K562 (cell line): ENCODE measurements around the gene SCUBE2. TPM values are rescaled to one million over a fixed set of nuclear protein-coding genes. Genes with fewer than 3 reads are reported as not detected.

Experiments used
- ATAC-seq: fragments of 200-7000 bp; cut with Tn5 transposase; 3 replicates; pipeline ENCODE4 v1.9.1; 2020; ENCODE audit warnings: moderate library complexity
- BruUV-seq: library from RNA; stranded (reverse); fragments of 400-500 nt; replicated peaks from 2 replicates; lab custom pipeline; 2021; lab: Mats Ljungman, UMichigan
- CTCF ChIA-PET: fragments of 300-600 bp; formaldehyde crosslinking; extraction: SDS; loops from one replicate; lab custom pipeline; 2021; ENCODE audit warnings: low intra/inter-chr PET ratio; lab: Yijun Ruan, JAX
- POLR2A ChIA-PET: fragments of 300-600, 350-650 bp; sonication (Branson Sonifier 250); formaldehyde crosslinking; extraction: SDS; loops from one replicate; lab custom pipeline; 2021; ENCODE audit warnings: antibody characterized with exemption, inconsistent platforms; lab: Yijun Ruan, JAX
- DNase-seq, 4 experiments: peaks; one replicate each; pipeline versions ENCODE4 v3.0.0 to v3.0.0-alpha.2; 2011 to 2018; ENCODE audit warnings: low spot score in 3 of 4, mixed read lengths in 3 of 4; ENCODE audit errors: extremely low read depth in 1 of 4
- FAIRE-seq: peaks from 2 replicates; lab custom pipeline; 2011; peaks lifted over from hg19 to GRCh38; lab: Jason Lieb, UNC
- H2AFZ ChIP-seq: 2 replicates; pipeline ENCODE4 v1.6.0; 2011; ENCODE audit warnings: low read depth, low read length, control low read depth, inconsistent platforms
- H3K27ac ChIP-seq: fragments of 200-600 bp; 3 replicates; pipeline ENCODE4 v1.8.0; 2011; ENCODE audit warnings: low read depth, mild to moderate bottlenecking, control low read depth, inconsistent platforms, low read length, moderate library complexity, mixed read lengths; ENCODE audit errors: extremely low read depth
- H3K27me3 ChIP-seq, 2 experiments: fragments of 300-600 bp in 1 of 2; 2 replicates in 1 of 2; 3 replicates in 1 of 2; pipeline versions ENCODE4 v1.6.0 to v1.8.0; 2011; ENCODE audit warnings: inconsistent platforms in 2 of 2, low read length in 2 of 2, mild to moderate bottlenecking in 1 of 2, mixed read lengths in 1 of 2, moderate library complexity in 1 of 2; ENCODE audit not compliant: control insufficient read depth in 2 of 2, insufficient read depth in 2 of 2
- H3K36me3 ChIP-seq: fragments of 300-600 bp; 3 replicates; pipeline ENCODE4 v1.8.0; 2011; ENCODE audit warnings: mild to moderate bottlenecking, low read length, inconsistent platforms; ENCODE audit not compliant: control insufficient read depth, insufficient read depth
- H3K4me1 ChIP-seq, 2 experiments: fragments of 200-600 bp in 1 of 2; replicated peaks in 1 of 2; 2 replicates in 1 of 2; 3 replicates in 1 of 2; pipeline versions ENCODE4 v1.5.1 to v1.8.0; 2011; ENCODE audit warnings: inconsistent platforms in 2 of 2, low read length in 2 of 2, mild to moderate bottlenecking in 1 of 2, mixed read lengths in 1 of 2, moderate library complexity in 1 of 2; ENCODE audit not compliant: control insufficient read depth in 2 of 2, insufficient read depth in 2 of 2
- H3K4me2 ChIP-seq: 2 replicates; pipeline ENCODE4 v1.6.1; 2011; ENCODE audit warnings: low read length, control low read depth, inconsistent platforms, mixed read lengths; ENCODE audit not compliant: insufficient read depth
- H3K4me3 ChIP-seq: fragments of 200-600 bp; sonication (generic), shearing (Covaris generic); 2 replicates; pipeline ENCODE4 v1.5.1; 2016; ENCODE audit warnings: control low read depth, inconsistent platforms
- H3K79me2 ChIP-seq: fragments of 200-600 bp; 3 replicates; pipeline ENCODE4 v1.8.0; 2011; ENCODE audit warnings: low read length, inconsistent platforms; ENCODE audit not compliant: control insufficient read depth, insufficient read depth
- H3K9ac ChIP-seq, 2 experiments: 2 replicates each; pipeline versions ENCODE4 v1.6.0 to v1.6.1; 2011; ENCODE audit warnings: low read depth in 2 of 2, low read length in 2 of 2, control low read depth in 1 of 2, inconsistent platforms in 1 of 2, mild to moderate bottlenecking in 1 of 2, mixed read lengths in 1 of 2; ENCODE audit not compliant: insufficient read depth in 1 of 2
- H3K9me1 ChIP-seq: one replicate; pipeline ENCODE4 v1.6.0; 2011; ENCODE audit warnings: inconsistent platforms, mild to moderate bottlenecking, low read length, moderate library complexity; ENCODE audit not compliant: control insufficient read depth, insufficient read depth
- H3K9me3 ChIP-seq: replicated peaks from 2 replicates; pipeline ENCODE4 v1.5.1; 2011; ENCODE audit warnings: low read depth, low read length, inconsistent platforms; ENCODE audit not compliant: control insufficient read depth, insufficient read depth
- H4K20me1 ChIP-seq: replicated peaks from 2 replicates; pipeline ENCODE4 v1.6.1; 2011; ENCODE audit warnings: low read length, inconsistent platforms, mixed read lengths; ENCODE audit not compliant: control insufficient read depth, insufficient read depth
- E2F5 ChIP-seq: sonication (generic); formaldehyde crosslinking; IDR thresholded peaks from 2 replicates; pipeline ENCODE4 v1.8.0; 2022; ENCODE audit warnings: mild to moderate bottlenecking, missing genetic modification reagents
- GTF2F1 ChIP-seq: IDR thresholded peaks from 2 replicates; pipeline ENCODE4 v1.6.1; 2011; ENCODE audit warnings: low read depth, low read length, improper control_type of control experiment
- HEY1 ChIP-seq: fragments of 250-450 bp; sonication (Bioruptor Pico); IDR thresholded peaks from 2 replicates; pipeline ENCODE4 v1.5.0; 2020; ENCODE audit warnings: mild to moderate bottlenecking, moderate library complexity, borderline replicate concordance
- KLF1 ChIP-seq: fragments of 450-650 bp; IDR thresholded peaks from 2 replicates; pipeline ENCODE4 v1.6.1; 2016; ENCODE audit warnings: missing genetic modification characterization, missing compliant biosample characterization
- MYBL2 ChIP-seq, 2 experiments: fragments of 450-650 bp in 1 of 2; sonication (generic) in 1 of 2; formaldehyde crosslinking in 1 of 2; IDR thresholded peaks; 2 replicates each; pipeline versions ENCODE4 v1.6.1 to v1.8.1; 2017 to 2022; ENCODE audit warnings: borderline replicate concordance in 1 of 2, inconsistent platforms in 1 of 2, low read depth in 1 of 2, mild to moderate bottlenecking in 1 of 2, missing genetic modification reagents in 1 of 2, moderate library complexity in 1 of 2
- SRSF1 ChIP-seq: fragments of 200-400 bp; formaldehyde crosslinking; IDR thresholded peaks from 2 replicates; pipeline ENCODE4 v1.6.1; 2017; ENCODE audit warnings: mild to moderate bottlenecking, low read depth, low read length, moderate library complexity
- TBP ChIP-seq: optimal IDR thresholded peaks from 2 replicates; pipeline ENCODE3; 2011; ENCODE audit warnings: low read depth, low read length, improper control_type of control experiment
- WHSC1 ChIP-seq: IDR thresholded peaks from one replicate; pipeline ENCODE4 v1.6.1; 2012; ENCODE audit warnings: low read length, control low read depth, inconsistent platforms
- ZNF280A ChIP-seq: fragments of 450-650 bp; IDR thresholded peaks from 2 replicates; pipeline ENCODE4 v1.6.1; 2018; ENCODE audit warnings: mild to moderate bottlenecking, low read depth; ENCODE audit not compliant: partially characterized antibody
- WGBS: fragments of 100-300 bp; shearing (Covaris generic); methylation state at CpG from one replicate; pipeline ENCODE4 v1.1.6; 2016; ENCODE audit warnings: low coverage, mixed read lengths; ENCODE audit not compliant: insufficient coverage; ENCODE audit errors: missing lambda C conversion rate; 5-methylcytosine and 5-hydroxymethylcytosine counted together
- in situ Hi-C: fragments of 300-500 bp; cut with MboI; formaldehyde crosslinking; loops from 4 replicates; pipeline ENCODE4 v1.15.0; 2018; ENCODE audit warnings: inconsistent platforms, mixed read lengths
- intact Hi-C: fragments of 100-400 bp; cut with micrococcal nuclease; formaldehyde crosslinking; loops from 2 replicates; pipeline ENCODE4 v1.14.2; 2022
- polyA plus RNA-seq, 8 experiments: library from polyadenylated mRNA; depleted of rRNA in 4 of 8; stranded (reverse) in 5 of 8; unstranded in 3 of 8; fragments of >200 nt; fragmentation: Nextera tagmentation in 2 of 8; fragmentation: Illumina TruSeq in 1 of 8; extraction: Ambion mirVana in 2 of 8; extraction: Trizol in 1 of 8; gene quantifications; 2 replicates each; pipeline versions ENCODE4 v1.2.1 to v1.2.3, GENCODE V29; 2011 to 2014; ENCODE audit warnings: inconsistent platforms in 1 of 8, missing spikeins in 1 of 8
- total RNA-seq, 7 experiments: library from RNA; depleted of rRNA in 6 of 7; stranded (reverse); fragments of >200 nt in 6 of 7; fragmentation: Illumina TruSeq in 2 of 7; extraction: Trizol in 2 of 7; gene quantifications; 2 replicates each; pipeline versions ENCODE4 v1.2.1 to v1.2.3, GENCODE V29; 2011 to 2021; ENCODE audit warnings: low replicate concordance in 1 of 7
- TF ChIP-seq, protein P1 (sequence below): fragments of 150-350 bp; conservative IDR thresholded peaks from 2 replicates; pipeline ENCODE4 v1.6.1; 2014; ENCODE audit warnings: low read length
- TF ChIP-seq, protein P2 (sequence below): fragments of 250-450 bp; sonication (Bioruptor Pico); IDR thresholded peaks from 2 replicates; pipeline ENCODE4 v1.4.0; 2020; ENCODE audit warnings: mild to moderate bottlenecking, moderate library complexity

Gene SCUBE2
- total and polyA plus RNA-seq, 9 of the 15 experiments (the other 6 are each of a cell fraction or from before 2014, with no cell fraction given) = 0.06 to 0.40 (median 0.07) TPM; not detected in 6

DNA sequence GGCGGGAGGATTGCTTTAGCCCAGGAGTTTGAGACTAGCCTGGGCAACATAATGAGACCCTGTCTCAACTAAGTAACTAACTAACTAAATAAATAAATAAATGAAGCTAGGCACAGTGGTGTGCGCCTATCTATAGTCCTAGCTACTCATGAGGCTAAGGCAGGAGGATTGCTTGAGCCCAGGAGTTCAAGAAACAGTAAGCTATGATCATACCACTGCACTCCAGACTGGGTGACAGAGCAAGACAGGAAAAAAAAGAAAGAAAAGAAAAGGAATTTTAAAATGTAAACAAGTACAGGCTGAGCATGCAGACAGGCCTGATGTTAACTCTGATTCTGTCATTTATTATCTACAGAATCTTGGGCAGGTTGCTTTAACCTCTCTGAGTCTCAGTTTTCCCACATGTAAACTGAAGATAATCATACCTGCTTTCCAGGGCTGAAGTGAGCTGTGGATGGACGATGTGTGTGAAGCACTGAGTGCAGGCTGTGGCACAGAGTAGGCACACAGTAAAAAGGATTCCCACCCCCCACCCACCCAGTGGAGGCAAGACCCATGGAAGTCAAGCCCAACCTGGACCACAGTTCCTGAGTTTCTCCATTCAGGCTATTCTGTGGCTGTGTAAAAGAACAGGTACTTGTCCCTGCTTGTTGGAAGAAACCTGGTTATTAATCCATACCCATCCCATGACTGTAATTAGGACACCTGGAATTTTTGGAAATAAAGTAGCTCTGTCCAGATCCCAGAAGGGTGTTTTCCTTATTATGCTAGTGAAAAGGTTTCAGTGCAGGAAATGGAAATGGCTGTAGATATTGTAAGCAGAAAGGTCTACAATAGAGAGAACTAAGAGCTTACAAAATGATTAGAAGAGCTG is 18.7 kb upstream of the SCUBE2 start:
- intact Hi-C loops = no loop called here
- ChIA-PET CTCF (no interaction called here), POLR2A (interaction anchor here (0.7 to 0.8 kb wide), 2 partner anchors 17 to 111 kb away, joined by 4 to 6 read pairs; no protein-coding TSS in a partner anchor)
- Histone ChIP-seq H2AFZ (no peak overlapping the region), H4K20me1 (no peaks in the 10 kb centered on the region), H3K36me3 (no peaks in the 10 kb centered on the region), H3K9ac (no peak overlapping the region), H3K9me1 (no peaks in the 10 kb centered on the region), H3K9me3 (peaks cover 6% of the 10 kb centered on the region), H3K27me3 (no peaks in the 10 kb centered on the region), H3K4me2 (no peak overlapping the region), H3K79me2 (no peaks in the 10 kb centered on the region), H3K27ac (no peak overlapping the region), H3K4me1 (no peaks in the 10 kb centered on the region), H3K4me3 (no peak overlapping the region)
- in situ Hi-C loops = no loop called here
- WGBS = 17% methylated on average over 3 of the region's 3 CpGs
- no peak for FAIRE-seq
- ATAC-seq = no peak
- no peak for DNase-seq
- BruUV-seq = no TSS peak
- TF ChIP-seq HEY1 (CRISPR knock-in tag) (no peak), SRSF1 (no peak), WHSC1 (no peak), TBP (no peak), ZNF280A (no peak), MYBL2 (IDR thresholded peaks at IDR 0.05; ENCODE audit: low read depth) (no peak), MYBL2 (CRISPR knock-in tag; IDR thresholded peaks at IDR 0.05; ENCODE audit: borderline replicate concordance) (no peak), E2F5 (CRISPR knock-in tag) (no peak), KLF1 (no peak), GTF2F1 (no peak)
- TF ChIP-seq, protein P1, sequence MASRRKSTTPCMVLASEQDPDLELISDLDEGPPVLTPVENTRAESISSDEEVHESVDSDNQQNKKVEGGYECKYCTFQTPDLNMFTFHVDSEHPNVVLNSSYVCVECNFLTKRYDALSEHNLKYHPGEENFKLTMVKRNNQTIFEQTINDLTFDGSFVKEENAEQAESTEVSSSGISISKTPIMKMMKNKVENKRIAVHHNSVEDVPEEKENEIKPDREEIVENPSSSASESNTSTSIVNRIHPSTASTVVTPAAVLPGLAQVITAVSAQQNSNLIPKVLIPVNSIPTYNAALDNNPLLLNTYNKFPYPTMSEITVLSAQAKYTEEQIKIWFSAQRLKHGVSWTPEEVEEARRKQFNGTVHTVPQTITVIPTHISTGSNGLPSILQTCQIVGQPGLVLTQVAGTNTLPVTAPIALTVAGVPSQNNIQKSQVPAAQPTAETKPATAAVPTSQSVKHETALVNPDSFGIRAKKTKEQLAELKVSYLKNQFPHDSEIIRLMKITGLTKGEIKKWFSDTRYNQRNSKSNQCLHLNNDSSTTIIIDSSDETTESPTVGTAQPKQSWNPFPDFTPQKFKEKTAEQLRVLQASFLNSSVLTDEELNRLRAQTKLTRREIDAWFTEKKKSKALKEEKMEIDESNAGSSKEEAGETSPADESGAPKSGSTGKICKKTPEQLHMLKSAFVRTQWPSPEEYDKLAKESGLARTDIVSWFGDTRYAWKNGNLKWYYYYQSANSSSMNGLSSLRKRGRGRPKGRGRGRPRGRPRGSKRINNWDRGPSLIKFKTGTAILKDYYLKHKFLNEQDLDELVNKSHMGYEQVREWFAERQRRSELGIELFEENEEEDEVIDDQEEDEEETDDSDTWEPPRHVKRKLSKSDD = no peak
- TF ChIP-seq, protein P2, sequence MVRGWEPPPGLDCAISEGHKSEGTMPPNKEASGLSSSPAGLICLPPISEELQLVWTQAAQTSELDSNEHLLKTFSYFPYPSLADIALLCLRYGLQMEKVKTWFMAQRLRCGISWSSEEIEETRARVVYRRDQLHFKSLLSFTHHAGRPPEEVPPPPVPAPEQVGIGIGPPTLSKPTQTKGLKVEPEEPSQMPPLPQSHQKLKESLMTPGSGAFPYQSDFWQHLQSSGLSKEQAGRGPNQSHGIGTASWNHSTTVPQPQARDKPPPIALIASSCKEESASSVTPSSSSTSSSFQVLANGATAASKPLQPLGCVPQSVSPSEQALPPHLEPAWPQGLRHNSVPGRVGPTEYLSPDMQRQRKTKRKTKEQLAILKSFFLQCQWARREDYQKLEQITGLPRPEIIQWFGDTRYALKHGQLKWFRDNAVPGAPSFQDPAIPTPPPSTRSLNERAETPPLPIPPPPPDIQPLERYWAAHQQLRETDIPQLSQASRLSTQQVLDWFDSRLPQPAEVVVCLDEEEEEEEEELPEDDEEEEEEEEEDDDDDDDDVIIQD (CRISPR knock-in tag) = no peak
